ENCODE results near the gene HASPIN.
A peak's percentile ranks its signal among the peaks of the same experiment; 100 is the strongest.

Gene HASPIN

GRCh38 chr17:3723556-3724377 lies at the start of gene HASPIN:
HASPIN (plus strand) TSS chr17:3723903; CDS start chr17:3723936, 33 bp downstream.
- H3K4me3 ChIP-seq (ENCODE audit: low read depth, low read length), result peak within 1 kb of the TSS; percentile 73

- H3K4me3 ChIP-seq (ENCODE audit: low read depth, low read length), result no peak overlapping the region
These were observed 47.8 kb upstream of the HASPIN start for GRCh38 chr17:3675886-3676285.

GRCh38 chr17:3678095-3678820 lies 45.4 kb upstream of the HASPIN start:
- H3K4me3 ChIP-seq (ENCODE audit: low read depth, low read length), result no peak overlapping the region

GRCh38 chr17:3678821-3679530 lies 44.7 kb upstream of the HASPIN start:
- no peak overlapping the region for H3K4me3 ChIP-seq (ENCODE audit: low read depth, low read length)

GRCh38 chr17:3679531-3680126 lies 44.1 kb upstream of the HASPIN start:
- H3K4me3 ChIP-seq (ENCODE audit: low read depth, low read length), result no peak overlapping the region

GRCh38 chr17:3681057-3681456 lies 42.6 kb upstream of the HASPIN start:
- H3K4me3 ChIP-seq (ENCODE audit: low read depth, low read length), result no peak overlapping the region

GRCh38 chr17:3681565-3681964 lies 42.1 kb upstream of the HASPIN start:
- no peak overlapping the region for H3K4me3 ChIP-seq (ENCODE audit: low read depth, low read length)

GRCh38 chr17:3682033-3682432 lies 41.7 kb upstream of the HASPIN start:
- H3K4me3 ChIP-seq (ENCODE audit: low read depth, low read length), result no peak overlapping the region

GRCh38 chr17:3683054-3683511 lies 40.6 kb upstream of the HASPIN start:
- H3K4me3 ChIP-seq (ENCODE audit: low read depth, low read length), result no peak overlapping the region

GRCh38 chr17:3685174-3685573 lies 38.5 kb upstream of the HASPIN start:
- no peak overlapping the region for H3K4me3 ChIP-seq (ENCODE audit: low read depth, low read length)

- H3K4me3 ChIP-seq (ENCODE audit: low read depth, low read length), result no peak overlapping the region
These were observed 35.6 kb upstream of the HASPIN start for GRCh38 chr17:3688027-3688553.

- no peak overlapping the region for H3K4me3 ChIP-seq (ENCODE audit: low read depth, low read length)
These were observed 34.8 kb upstream of the HASPIN start for GRCh38 chr17:3688852-3689261.

GRCh38 chr17:3689262-3690093 lies 34.2 kb upstream of the HASPIN start:
- H3K4me3 ChIP-seq (ENCODE audit: low read depth, low read length), result no peak overlapping the region

GRCh38 chr17:3690094-3690715 lies 33.5 kb upstream of the HASPIN start:
- no peak overlapping the region for H3K4me3 ChIP-seq (ENCODE audit: low read depth, low read length)

- no peak overlapping the region for H3K4me3 ChIP-seq (ENCODE audit: low read depth, low read length)
These were observed 32.1 kb upstream of the HASPIN start for GRCh38 chr17:3691617-3692067.

GRCh38 chr17:3692346-3692745 lies 31.4 kb upstream of the HASPIN start:
- no peak overlapping the region for H3K4me3 ChIP-seq (ENCODE audit: low read depth, low read length)

- no peak overlapping the region for H3K4me3 ChIP-seq (ENCODE audit: low read depth, low read length)
These were observed 30.6 kb upstream of the HASPIN start for GRCh38 chr17:3693141-3693540.

- H3K4me3 ChIP-seq (ENCODE audit: low read depth, low read length), result no peak overlapping the region
These were observed 29.9 kb upstream of the HASPIN start for GRCh38 chr17:3693829-3694231.

- peak overlapping the region; percentile 61 for H3K4me3 ChIP-seq (ENCODE audit: low read depth, low read length)
These were observed 28.5 kb upstream of the HASPIN start for GRCh38 chr17:3695129-3695722.

Measured in iPS-11a (cell line).